Endothelial cell of umbilical vein (primary cell): Measurements from ENCODE around the gene AKT3. TPM values are rescaled to one million over a fixed set of nuclear protein-coding genes. Genes with fewer than 3 reads are reported as not detected.

Source experiments
- BruUV-seq: library from RNA; stranded (reverse); fragments of 400-500 nt; replicated peaks from 2 replicates; lab custom pipeline; 2021; lab: Mats Ljungman, UMichigan
- CTCF ChIA-PET: fragments of 300-600, 350-600 bp; sonication (Branson Sonifier 250); formaldehyde crosslinking; loops from one replicate; lab custom pipeline; 2021; ENCODE audit warnings: antibody characterized with exemption, inconsistent platforms; lab: Charles Lee
- POLR2A ChIA-PET: fragments of 300-600, 350-600 bp; sonication (Branson Sonifier 250); formaldehyde crosslinking; loops from one replicate; lab custom pipeline; 2021; ENCODE audit warnings: antibody characterized with exemption, inconsistent platforms; lab: Charles Lee
- DNase-seq: peaks from one replicate; pipeline ENCODE4 v3.0.0-alpha.2; 2011; ENCODE audit warnings: low read depth, low spot score
- FAIRE-seq: peaks from 2 replicates; lab custom pipeline; 2011; peaks lifted over from hg19 to GRCh38; lab: Jason Lieb, UNC
- H2AFZ ChIP-seq: 2 replicates; pipeline ENCODE4 v1.6.0; 2012; ENCODE audit warnings: low read depth, low read length, control low read depth, inconsistent platforms
- H3K27ac ChIP-seq: 2 replicates; pipeline ENCODE4 v1.5.1; 2011; ENCODE audit warnings: low read depth, mild to moderate bottlenecking, control low read depth, low read length, moderate library complexity; ENCODE audit not compliant: insufficient read depth
- H3K27me3 ChIP-seq, 2 experiments: 2 replicates each; pipeline versions ENCODE4 v1.6.0 to v1.6.1; 2011; ENCODE audit warnings: low read length in 2 of 2, mixed read lengths in 1 of 2; ENCODE audit not compliant: control insufficient read depth in 2 of 2, insufficient read depth in 2 of 2
- H3K36me3 ChIP-seq, 2 experiments: 2 replicates in 1 of 2; 3 replicates in 1 of 2; pipeline ENCODE4 v1.5.1; 2011; ENCODE audit warnings: low read length in 2 of 2, mild to moderate bottlenecking in 1 of 2, moderate library complexity in 1 of 2; ENCODE audit not compliant: control insufficient read depth in 2 of 2, insufficient read depth in 2 of 2; ENCODE audit errors: extremely low read depth in 1 of 2
- H3K4me1 ChIP-seq: 3 replicates; pipeline ENCODE4 v1.5.1; 2011; ENCODE audit warnings: mild to moderate bottlenecking, low read length; ENCODE audit not compliant: control insufficient read depth, insufficient read depth; ENCODE audit errors: extremely low read depth
- H3K4me2 ChIP-seq: 2 replicates; pipeline ENCODE4 v1.6.1; 2011; ENCODE audit warnings: low read length, control low read depth, mixed read lengths; ENCODE audit not compliant: insufficient read depth
- H3K4me3 ChIP-seq, 3 experiments: fragments of 200-600 bp in 1 of 3; sonication (generic), shearing (Covaris generic) in 1 of 3; replicated peaks in 1 of 3; 2 replicates each; pipeline ENCODE4 v1.5.1; 2011 to 2016; ENCODE audit warnings: control low read depth in 3 of 3, low read length in 3 of 3, mild to moderate bottlenecking in 2 of 3, inconsistent platforms in 1 of 3, low read depth in 1 of 3, moderate library complexity in 1 of 3; ENCODE audit not compliant: insufficient read depth in 1 of 3
- H3K79me2 ChIP-seq: 2 replicates; pipeline ENCODE4 v1.6.0; 2012; ENCODE audit warnings: low read length, inconsistent platforms; ENCODE audit not compliant: control insufficient read depth, insufficient read depth
- H3K9ac ChIP-seq: replicated peaks from 2 replicates; pipeline ENCODE3; 2011; ENCODE audit warnings: low read length, control low read depth; ENCODE audit not compliant: insufficient read depth; ENCODE audit errors: extremely low read depth
- H3K9me1 ChIP-seq: replicated peaks from 3 replicates; pipeline ENCODE4 v1.6.0; 2011; ENCODE audit warnings: mild to moderate bottlenecking, low read length; ENCODE audit not compliant: control insufficient read depth, insufficient read depth; ENCODE audit errors: extremely low read depth
- H3K9me3 ChIP-seq: replicated peaks from 2 replicates; pipeline ENCODE4 v1.5.1; 2012; ENCODE audit warnings: low read length, inconsistent platforms; ENCODE audit not compliant: control insufficient read depth, insufficient read depth
- H4K20me1 ChIP-seq: replicated peaks from 2 replicates; pipeline ENCODE3; 2011; ENCODE audit warnings: mild to moderate bottlenecking, low read length; ENCODE audit not compliant: control insufficient read depth, insufficient read depth; ENCODE audit errors: extremely low read depth
- EZH2 ChIP-seq: IDR thresholded peaks from 2 replicates; pipeline ENCODE4 v1.6.1; 2012; ENCODE audit warnings: borderline replicate concordance, low read depth, mild to moderate bottlenecking, moderate library complexity, low read length, inconsistent platforms; ENCODE audit not compliant: severe bottlenecking
- GATA2 ChIP-seq: IDR thresholded peaks from 2 replicates; pipeline ENCODE4 v1.7.0; 2011; ENCODE audit warnings: low read depth, mild to moderate bottlenecking, moderate library complexity, mixed read lengths, low read length; ENCODE audit not compliant: insufficient read length, insufficient read depth
- MYC ChIP-seq: IDR thresholded peaks from one replicate; pipeline ENCODE4 v1.6.1; 2011; ENCODE audit warnings: mild to moderate bottlenecking, low read depth, low read length
- dilution Hi-C: fragments of 300-500 bp; cut with MboI; formaldehyde crosslinking; loops from one replicate; pipeline ENCODE4 v1.15.0; 2019; ENCODE audit warnings: low sequenced_read_pairs; ENCODE audit not compliant: extremely low pct_ligation_motif_present
- intact Hi-C: fragments of 100-400 bp; cut with micrococcal nuclease; formaldehyde crosslinking; loops from one replicate; pipeline ENCODE4 v1.10.0; 2022
- polyA plus RNA-seq, 4 experiments: library from polyadenylated mRNA; depleted of rRNA in 3 of 4; stranded (reverse) in 3 of 4; unstranded in 1 of 4; fragments of >200 nt; gene quantifications; 2 replicates each; pipeline versions ENCODE4 v1.2.1 to v1.2.3, GENCODE V29; 2011 to 2012; ENCODE audit warnings: missing spikeins in 1 of 4
- total RNA-seq: library from RNA; stranded (reverse); gene quantifications from 2 replicates; pipeline ENCODE4 v1.2.3, GENCODE V29; 2021
- TF ChIP-seq, protein P1 (sequence below): IDR thresholded peaks from 2 replicates; pipeline ENCODE4 v1.6.1; 2011; ENCODE audit not compliant: insufficient read depth, insufficient read length

The AKT3 gene
- total and polyA plus RNA-seq, 2 donors (not counting 3 experiments of a cell fraction or from before 2014, with no cell fraction given): 20.6 to 97.1 TPM

GRCh38 chr1:243758647-243759046 lies 91.4 kb downstream of the AKT3 start:
- Histone ChIP-seq H3K27me3 (no peaks in the 10 kb centered on the region), H3K9ac (no peak overlapping the region), H2AFZ (no peak overlapping the region), H3K36me3 (no peaks in the 10 kb centered on the region), H3K4me1 (peaks cover 7% of the 10 kb centered on the region), H3K4me2 (no peak overlapping the region), H3K9me1 (no peaks in the 10 kb centered on the region), H3K4me3 (no peak overlapping the region), H3K9me3 (no peaks in the 10 kb centered on the region), H4K20me1 (no peaks in the 10 kb centered on the region), H3K27ac (no peak overlapping the region), H3K79me2 (peaks cover 21% of the 10 kb centered on the region)
- intact Hi-C loops (no loop called here), dilution Hi-C loops (no loop called here)
- TF ChIP-seq MYC: no peak
- TF ChIP-seq, protein P1, sequence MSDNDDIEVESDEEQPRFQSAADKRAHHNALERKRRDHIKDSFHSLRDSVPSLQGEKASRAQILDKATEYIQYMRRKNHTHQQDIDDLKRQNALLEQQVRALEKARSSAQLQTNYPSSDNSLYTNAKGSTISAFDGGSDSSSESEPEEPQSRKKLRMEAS: no peak
- TF ChIP-seq EZH2: no peak
- DNase-seq (no peak), FAIRE-seq (no peak)
- ChIA-PET CTCF (interaction anchor here (4.1 kb wide), 1 partner anchor 10 kb away, joined by 15 read pairs; no protein-coding TSS in a partner anchor), POLR2A (no interaction called here)
- no TSS peak for BruUV-seq

DNA sequence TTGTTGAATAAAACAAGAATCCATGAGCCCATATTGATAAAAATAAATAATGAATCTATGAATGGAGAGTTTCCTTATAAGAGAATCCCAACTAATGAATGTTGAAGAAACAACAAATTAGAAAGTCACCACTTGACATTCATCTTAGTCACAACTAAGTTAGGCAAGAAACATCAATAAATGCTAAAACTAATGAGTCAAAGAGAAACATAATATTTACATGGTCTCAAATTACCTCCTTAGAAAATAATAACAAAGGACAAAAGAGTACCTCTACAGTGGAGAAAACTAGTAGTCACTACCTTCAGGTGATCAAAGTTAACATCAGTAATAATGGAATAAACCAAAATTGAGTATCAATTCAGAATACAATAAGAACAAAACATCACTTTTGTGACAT lies 93.5 kb downstream of the AKT3 start:
- no peak overlapping the region for H3K4me2 ChIP-seq
- peaks cover 7% of the 10 kb centered on the region for H3K4me1 ChIP-seq
- no peaks in the 10 kb centered on the region for H3K27me3 ChIP-seq
- H3K79me2 ChIP-seq: peaks cover 23% of the 10 kb centered on the region
- TF ChIP-seq, protein P1: no peak
- TF ChIP-seq MYC (no peak), GATA2 (no peak)
- CTCF ChIA-PET: interaction anchor here (0.9 to 1.3 kb wide), 2 partner anchors 17 to 413 kb away, joined by 3 to 4 read pairs; no protein-coding TSS in a partner anchor
- H2AFZ ChIP-seq: no peak overlapping the region
- no peaks in the 10 kb centered on the region for H3K9me3 ChIP-seq
- no TSS peak for BruUV-seq
- DNase-seq (no peak), FAIRE-seq (no peak)
- H3K9me1 ChIP-seq: no peaks in the 10 kb centered on the region
- H3K9ac ChIP-seq: no peak overlapping the region
- no peak overlapping the region for H3K4me3 ChIP-seq
- H3K36me3 ChIP-seq: no peaks in the 10 kb centered on the region
- no peak overlapping the region for H3K27ac ChIP-seq
- dilution Hi-C loops: no loop called here
- intact Hi-C loops: no loop called here
- no peaks in the 10 kb centered on the region for H4K20me1 ChIP-seq
- POLR2A ChIA-PET: no interaction called here
